OCI-LY1 (cell line): ENCODE measurements around the gene YAP1.

ENCODE experiments used
- CTCF ChIP-seq: fragments of 200-600 bp; sonication (generic), shearing (Covaris generic); IDR thresholded peaks from 2 replicates; pipeline ENCODE4 v1.5.1; 2017; ENCODE audit warnings: mild to moderate bottlenecking, antibody characterized with exemption, low read length, moderate library complexity, mixed read lengths
- EZH2 ChIP-seq: fragments of 200-600 bp; sonication (generic), shearing (Covaris generic); IDR thresholded peaks from 2 replicates; pipeline ENCODE4 v1.8.0; 2017; ENCODE audit warnings: borderline replicate concordance, mixed run types, mild to moderate bottlenecking, antibody characterized with exemption, low read length, moderate library complexity, mixed read lengths

- TF ChIP-seq CTCF (no peak), EZH2 (no peak)
These were observed 87.5 kb downstream of the YAP1 start for GRCh38 chr11:102197670-102198139.
